NCI-H2171 treated with DMSO at 0.1 percent for 48 hours (cell line): ENCODE data around the gene CEP152.

Experiments
- DNase-seq: peaks from one replicate; lab custom pipeline; 2025; lab: John Stamatoyannopoulos, UW

Gene CEP152

DNA sequence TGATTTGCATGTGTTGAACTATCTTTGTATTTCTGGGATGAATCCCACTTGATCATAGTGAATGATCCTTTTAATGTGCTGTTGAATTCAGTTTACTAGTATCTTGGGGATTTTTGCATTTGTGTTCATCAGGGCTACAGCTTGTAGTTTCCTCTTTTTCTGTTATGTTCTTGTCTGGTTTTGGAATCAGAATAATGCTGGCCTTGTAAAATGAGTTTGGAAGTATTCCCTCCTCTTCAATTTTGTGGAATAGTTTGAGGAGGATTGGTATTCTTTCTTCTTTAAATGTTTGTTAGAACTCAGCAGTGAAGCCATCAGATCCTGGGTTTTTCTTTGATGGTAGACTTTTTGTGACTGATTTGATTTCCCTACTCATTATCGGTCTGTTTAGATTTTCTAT is 102.2 kb downstream of the CEP152 start:
- DNase-seq = no peak

DNA sequence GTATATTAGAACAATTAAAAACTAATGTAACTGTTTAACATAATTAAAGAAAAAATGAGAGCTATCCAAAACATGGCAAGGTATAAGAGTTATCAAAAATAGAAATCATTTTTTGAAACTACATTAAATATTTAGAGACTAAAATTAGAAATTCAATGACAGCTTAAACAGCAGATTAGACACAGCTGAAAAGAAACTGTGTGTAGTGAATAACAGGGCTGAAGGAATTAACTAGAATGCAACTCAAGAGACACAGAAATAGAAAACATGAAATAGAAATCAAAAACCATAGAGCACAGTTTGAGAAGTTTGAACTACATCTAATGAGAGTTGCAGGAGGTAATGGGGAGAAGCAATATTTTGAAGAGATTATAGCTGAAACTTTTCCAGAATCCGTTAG is 105.5 kb downstream of the CEP152 start:
- DNase-seq = no peak

DNA sequence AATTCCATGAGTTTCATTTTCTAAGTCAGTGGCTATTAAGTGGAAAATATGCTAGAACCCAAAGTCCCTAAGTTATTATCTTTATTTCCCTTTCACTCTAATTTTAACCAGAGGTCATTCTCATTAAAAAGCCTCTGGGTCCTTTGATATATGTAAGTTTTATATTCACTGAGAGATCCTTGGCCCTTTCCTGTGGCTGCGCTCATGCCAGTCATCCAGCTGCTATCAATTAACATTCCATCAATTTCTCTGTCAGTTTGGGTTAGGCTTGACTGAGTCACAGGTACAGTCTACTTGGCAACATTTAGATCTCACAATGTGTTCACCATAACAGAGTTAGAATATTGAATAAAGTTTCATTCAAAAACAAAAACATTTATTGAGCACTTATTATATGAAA is 107.3 kb downstream of the CEP152 start:
- DNase-seq = no peak

DNA sequence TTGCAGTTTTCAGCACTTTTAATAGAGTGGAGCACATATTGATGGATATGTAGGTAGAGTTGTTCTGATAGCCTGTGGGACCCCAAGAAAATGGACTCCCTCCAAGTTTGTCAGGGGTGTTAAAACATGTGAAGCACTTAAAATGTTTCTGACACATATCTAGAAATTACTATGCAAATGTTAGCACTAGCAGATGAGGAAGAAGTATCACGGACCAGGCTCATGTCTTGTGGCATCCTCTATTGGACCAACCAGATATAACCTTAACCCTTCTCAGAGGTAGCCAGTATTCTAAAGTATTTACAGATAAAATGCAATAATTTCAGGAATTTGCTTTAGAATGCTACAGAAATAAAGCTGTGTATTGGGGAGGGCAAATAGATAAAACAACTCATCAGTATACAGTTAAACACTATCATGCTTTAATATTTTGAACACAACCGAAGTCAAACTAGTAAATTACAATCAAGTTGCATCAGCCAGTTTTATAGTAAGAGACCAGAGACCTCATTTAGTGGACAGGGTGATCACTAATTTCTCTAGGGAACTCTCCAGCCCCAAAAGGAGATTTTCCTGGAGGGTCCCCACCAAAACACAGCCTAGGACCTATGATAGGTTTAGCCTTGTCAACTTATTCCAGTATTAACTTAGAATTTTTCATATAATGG is 108.2 kb downstream of the CEP152 start:
- no peak for DNase-seq

DNA sequence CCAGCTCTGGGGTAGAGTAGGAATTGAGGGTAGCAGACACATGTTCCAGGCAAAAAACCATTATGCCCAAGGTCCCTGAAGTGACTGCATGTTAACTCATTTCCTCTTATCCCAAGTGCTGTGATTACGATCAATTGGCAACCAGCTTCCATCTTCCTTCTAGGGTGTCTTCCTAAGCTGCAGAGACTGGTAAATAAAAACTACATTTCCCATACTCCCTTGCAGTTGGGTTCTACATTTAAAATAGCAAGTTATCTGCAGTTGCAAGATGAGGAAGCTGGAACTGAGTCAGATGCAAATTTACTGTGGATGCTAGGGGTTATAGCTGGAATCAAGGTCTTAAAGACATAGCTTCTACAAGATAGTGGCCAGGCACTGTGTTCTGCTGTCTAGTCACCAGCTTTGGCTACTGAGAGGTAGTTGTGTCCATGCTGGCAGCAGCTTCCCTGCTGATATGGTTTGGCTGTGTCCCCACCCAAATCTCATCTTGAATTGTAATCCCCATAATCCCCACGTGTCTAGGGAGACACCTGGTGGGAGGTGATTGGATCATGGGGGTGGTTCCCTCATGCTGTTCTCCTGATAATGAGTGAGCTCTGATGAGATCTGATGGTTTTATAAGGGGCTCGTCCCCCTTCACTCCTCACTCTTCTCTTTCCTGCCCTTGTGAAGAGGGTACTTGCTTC is 114.1 kb downstream of the CEP152 start:
- no peak for DNase-seq

DNA sequence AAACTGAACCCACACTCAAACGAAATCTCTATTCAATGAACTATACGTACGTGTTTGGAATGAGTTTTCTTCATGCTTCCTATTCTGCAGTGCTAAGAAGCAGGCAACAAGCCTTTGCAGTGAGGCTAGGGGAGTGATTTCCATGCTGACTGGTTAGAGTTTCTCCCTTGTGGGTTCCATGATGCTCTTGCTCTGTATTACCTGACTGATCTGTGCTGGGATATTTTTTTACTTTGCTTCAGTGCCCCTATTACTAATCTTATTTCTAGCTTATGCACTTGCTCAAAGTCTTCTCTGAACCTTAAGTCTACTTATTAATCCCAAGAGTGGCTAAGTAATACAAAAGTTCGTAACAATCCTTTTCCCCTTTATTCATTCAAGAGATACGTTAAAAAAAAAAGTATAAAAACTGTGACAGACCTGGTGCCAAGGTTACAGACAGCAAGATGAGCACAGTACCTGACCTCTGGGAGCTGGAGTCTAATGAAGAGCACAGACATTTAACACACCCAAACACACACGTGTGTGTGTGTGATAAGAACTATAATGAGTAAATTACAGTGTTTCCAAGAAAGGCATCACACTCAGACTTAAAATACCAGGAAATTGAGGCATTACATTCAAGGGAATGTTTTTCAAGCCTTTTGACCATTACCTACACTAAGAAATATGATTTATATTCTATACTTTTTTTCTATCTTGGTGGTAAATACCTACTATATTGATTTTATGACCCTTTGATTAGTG is 114.9 kb downstream of the CEP152 start:
- no peak for DNase-seq

DNA sequence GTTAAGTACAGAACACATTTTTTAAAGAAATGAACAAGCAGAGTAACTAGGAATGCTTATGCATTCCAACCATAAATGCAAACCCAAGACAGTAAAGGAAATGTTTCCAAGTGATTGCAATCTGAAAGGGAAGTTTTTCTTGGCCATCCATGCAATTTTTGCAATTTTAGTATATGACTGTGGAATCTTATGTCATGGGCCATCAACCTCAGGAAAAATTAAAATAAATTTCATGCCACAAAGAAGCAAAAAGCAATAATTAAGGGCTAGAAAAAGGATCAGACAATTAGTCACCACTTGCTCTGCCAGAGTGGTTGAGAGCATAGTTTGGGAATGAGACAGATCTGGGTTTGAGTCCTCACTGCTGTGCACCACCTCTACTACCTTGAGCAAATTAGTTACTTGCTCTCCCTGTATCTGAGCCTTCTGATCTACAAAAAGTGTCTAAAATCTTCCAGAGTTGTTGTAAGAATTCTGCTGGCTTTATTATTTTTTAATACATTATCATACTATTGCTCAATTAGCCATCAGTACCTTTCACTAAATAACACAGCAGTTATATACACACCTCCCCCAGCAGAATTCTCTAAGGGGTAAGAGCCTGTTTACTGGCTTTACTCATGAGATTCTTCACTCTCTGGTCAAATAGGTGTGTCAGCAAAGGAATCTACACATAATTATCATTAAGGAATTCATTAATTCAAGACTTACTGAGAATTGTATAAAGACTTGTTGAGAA is 115.6 kb downstream of the CEP152 start:
- DNase-seq = no peak

DNA sequence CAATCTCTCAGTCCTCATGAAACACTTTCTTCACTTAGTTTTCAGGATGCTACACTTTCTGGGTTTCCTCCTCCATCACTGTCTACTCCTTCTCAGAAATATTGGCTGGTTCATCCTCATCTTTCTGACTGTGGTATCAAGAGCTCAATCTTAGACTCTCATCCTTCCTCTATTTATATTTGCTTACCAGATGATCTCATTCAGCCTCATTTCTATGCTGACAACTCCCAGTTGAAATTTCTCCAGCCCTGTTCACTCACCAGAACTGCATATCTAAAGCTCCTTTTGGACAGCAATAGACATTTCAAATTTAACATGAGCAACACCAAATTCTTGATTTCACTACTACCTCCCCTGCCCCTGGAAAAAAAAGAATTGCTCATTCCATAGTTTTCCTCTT is 117.4 kb downstream of the CEP152 start:
- DNase-seq = no peak

DNA sequence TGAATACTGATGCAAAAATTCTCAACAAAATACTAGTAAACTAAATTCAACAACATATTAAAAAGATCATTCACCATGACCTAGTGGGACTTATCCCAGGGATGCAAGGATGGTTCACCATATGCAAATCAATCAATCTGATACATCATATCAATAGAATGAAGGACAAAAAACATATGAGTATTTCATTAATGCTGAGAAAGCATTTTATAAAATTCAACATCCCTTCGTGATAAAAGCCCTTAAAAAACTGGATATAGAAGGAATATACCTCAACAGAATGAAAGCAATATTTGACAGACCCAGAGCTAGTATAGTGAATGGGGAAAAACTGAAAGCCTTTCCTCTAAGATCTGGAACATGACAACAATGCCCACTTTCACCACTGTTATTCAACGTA is 122.4 kb downstream of the CEP152 start:
- no peak for DNase-seq
